GM10266 (cell line): ENCODE results near the gene FGF12.
A peak's percentile ranks its signal among the peaks of the same experiment; 100 is the strongest.

Experiments
- DNase-seq: peaks from one replicate; pipeline ENCODE4 v3.0.0; 2012; ENCODE audit errors: extremely low spot score
- CTCF ChIP-seq: IDR thresholded peaks from 2 replicates; pipeline ENCODE4 v1.5.1; 2012; ENCODE audit warnings: mild to moderate bottlenecking, low read depth; ENCODE audit not compliant: control insufficient read depth, insufficient read depth; ENCODE audit errors: missing control alignments

FGF12 gene

DNA sequence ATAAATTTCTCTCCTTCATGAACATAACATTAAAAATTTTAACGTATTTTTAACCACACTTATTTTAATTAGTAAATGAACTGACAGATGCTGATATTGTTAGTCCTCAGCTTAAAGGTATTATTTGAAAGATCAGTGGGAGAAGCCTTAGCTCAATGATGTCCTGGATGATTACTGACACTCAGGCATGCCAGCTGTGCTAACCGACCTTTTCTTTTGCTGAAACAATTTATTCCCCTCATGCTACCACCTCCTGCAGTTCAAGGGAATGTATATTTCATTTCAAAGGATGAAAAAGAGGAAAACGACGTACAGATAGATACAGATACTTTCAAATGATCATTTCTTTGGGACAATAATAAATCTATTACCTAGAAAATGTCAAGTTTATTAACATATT, 620.8 kb downstream of the FGF12 start:
- no peak for TF ChIP-seq CTCF
- DNase-seq, result no peak

DNA sequence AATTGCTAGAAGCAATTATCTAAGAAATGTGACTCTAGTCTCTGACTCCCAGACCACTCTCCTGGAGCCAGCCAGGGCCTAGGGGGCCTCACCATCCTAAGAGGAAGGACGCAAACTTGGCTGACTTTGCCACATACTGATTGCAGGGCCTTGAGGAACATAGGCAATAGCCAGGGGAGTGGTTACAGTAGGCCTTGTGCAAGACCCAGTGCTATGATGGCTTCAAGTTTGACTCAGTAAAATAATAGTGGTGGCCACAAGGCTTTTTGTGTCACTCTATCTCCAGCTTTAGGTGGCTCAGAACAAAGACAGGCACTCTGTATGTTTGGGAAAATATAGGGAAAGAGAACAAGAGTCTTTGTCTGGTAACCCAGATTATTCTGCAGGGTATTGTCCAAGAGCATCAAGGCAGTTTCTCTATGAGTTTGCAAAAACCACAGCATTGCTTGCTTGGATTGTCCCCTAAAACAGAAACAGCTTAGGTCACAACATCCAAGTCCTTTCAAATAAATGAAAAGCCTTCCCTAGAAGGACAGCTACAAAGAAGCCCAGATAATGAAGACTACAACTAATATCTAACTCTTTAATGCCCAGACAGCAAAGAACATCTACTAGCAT, 634.8 kb downstream of the FGF12 start:
- TF ChIP-seq CTCF, result no peak
- no peak for DNase-seq

GRCh38 chr3:192091831-192092230, 635.5 kb downstream of the FGF12 start:
- no peak for TF ChIP-seq CTCF
- DNase-seq, result no peak

- DNase-seq, result no peak
These were observed 636.8 kb downstream of the FGF12 start for GRCh38 chr3:192090586-192090985.

More at GRCh38 chr3:192090586-192090985, 636.8 kb downstream of the FGF12 start:
- TF ChIP-seq CTCF, result peak; percentile 57
